ENCODE measurements around the gene NKX3-2.
A peak's percentile ranks its signal among the peaks of the same experiment; 100 is the strongest.

NKX3-2 gene

DNA sequence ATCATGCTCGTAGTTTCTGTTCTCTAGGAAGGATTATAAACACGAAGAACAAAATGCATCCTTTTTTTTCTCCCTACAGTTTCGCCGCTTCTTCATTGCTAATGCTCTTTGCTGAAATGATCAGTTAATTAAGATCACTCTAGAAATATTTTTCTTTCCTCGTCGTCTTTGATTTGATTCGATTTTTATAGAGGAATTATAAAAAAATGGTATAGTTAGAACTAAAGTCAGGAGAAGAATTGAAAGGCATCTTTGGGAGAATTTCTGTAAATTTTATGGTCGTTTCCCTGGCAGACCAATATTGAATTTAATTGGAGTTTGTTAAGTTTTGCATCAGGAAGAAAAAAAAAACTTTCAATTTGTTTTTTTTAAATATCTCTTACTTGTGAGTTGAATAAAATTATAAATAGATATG lies 1.1 kb upstream of the NKX3-2 start:
- DNase-seq (ENCODE audit: low read depth, low spot score) = no peak

DNA sequence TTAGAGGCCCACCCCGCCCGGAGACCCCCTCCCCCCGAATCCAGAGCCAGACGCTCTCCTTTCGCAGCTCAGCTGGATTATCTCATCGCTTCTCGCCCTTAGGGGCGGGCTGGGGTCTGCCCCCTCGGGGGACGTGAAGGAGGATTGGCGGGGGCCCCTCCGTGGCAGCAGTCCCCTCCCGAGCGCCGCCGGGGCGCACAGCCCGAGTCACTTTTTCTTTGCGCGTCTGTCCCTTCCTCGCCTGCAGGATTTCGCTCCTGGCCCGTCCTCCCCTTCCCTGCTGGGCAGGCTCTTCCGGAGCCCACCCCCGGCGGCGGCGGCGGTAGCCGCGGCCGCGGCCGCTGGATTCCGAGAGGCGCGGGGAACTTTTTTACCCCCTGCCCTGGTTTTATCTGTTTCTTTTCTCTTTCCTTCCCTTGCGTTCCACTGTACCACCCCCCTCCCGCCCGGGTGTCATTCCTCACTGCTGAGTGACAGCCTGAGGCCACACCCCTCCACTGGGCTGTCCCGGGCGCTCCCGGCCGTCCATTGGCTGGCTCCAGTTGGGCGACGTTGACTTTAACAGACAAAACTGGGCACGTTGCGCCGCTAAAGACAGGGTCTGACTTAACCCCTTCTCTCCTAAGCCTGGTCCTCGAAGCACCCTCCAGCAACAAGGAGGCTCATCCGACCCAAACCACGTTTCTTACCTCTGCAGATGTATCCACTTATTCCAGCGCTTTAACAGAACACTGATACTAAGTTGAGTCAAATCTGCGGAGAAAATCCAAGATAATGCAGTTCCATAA lies 492 bp upstream of the NKX3-2 start:
- peak; percentile 83 for DNase-seq (ENCODE audit: low read depth, low spot score)

DNA sequence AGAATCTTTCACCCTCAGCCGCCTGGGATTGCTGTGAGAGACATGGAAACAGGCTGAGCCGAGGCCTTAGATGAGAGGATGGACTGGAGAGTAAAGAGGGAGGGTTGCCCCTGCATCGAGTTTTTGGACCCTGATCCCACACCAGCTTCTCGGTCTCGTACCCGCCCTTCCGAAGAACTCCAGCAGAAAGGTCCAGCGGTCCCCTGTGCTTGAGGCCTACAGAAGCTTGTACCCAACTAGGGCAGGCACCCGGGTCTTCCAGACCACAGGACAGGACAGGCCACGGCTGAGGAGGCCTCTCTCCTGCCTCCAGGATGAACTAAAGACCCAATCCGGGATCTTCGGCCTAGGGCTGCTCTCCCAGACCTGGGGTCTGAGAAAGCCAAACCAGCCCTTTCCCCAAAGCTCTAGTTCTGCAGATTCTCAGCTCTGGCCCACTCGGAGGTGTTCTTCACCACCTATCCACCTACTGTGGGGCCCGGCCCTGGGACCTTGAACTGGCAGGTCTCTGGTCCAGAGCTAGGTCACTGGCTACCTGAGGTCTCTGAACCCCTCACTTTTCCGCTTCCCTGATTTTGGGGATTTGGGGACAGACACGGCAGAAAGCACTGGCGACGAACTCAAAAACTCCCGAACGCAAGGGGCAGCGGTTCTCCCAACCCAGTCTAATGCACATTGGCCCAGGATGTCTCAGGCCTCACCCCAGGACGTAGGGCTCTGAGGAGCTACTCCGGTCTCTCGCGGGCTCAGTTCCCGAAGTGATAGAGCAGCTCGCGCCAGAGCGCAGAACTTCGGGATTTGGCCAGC lies 1.1 kb downstream of the NKX3-2 start:
- DNase-seq (ENCODE audit: low read depth, low spot score) = no peak

DNA sequence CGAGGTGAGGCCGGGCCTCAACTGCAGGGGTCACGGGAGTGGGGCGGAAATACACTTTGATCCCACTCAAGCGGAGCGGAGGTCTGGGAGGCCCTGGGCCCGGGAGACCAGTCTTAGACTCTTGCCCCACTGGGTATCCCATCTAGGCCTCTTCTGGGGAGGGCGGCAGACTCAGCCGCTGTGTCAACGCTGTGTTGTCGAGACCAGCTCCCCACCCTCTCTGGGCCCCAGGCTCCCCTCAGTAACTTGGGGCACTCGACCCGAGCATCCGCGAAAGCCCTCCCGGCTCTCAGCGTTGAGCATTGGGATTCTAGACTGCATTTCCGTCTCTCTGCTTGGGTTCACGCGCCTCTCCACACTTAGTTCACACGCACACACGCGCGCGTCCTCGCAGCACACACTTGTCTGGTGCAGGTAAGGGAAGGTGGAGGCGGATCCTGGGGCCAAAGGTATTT lies 1.7 kb downstream of the NKX3-2 start:
- no peak for DNase-seq (ENCODE audit: low read depth, low spot score)

DNA sequence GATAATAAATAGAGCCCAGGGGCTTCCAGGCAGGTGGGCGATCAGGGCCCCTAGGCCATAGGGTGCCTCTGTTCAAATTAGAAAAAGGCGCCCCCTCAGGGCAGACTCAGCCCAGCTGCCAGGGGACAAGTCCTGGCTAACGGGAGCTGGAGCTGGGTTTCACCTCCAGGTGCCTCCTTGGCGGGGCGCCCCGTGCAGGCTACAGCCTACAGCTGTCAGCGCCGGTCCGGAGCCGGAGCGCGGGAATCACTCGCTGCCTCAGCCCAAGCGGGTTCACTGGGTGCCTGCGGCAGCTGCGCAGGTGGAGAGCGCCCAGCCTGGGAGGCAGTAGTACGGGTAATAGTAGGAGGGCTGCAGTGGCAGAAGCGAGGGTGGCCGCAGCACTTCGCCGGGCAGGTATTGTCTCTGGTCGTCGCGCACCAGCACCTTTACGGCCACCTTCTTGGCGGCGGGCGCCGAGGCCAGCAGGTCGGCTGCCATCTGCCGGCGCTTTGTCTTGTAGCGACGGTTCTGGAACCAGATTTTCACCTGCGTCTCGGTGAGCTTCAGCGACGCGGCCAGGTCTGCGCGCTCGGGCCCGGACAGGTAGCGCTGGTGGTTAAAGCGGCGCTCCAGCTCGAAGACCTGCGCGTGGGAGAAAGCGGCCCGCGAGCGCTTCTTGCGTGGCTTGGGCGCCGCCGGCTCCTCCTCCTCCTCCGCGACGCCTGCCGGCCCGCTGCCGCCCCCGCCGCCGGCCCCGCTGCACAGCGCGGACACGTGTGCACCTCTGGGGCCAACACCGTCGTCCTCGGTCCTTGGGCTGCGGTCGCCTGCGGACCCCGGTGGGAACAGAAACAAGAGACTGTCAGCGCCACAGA lies 2.4 kb downstream of the NKX3-2 start:
- no peak for DNase-seq (ENCODE audit: low read depth, low spot score)

DNA sequence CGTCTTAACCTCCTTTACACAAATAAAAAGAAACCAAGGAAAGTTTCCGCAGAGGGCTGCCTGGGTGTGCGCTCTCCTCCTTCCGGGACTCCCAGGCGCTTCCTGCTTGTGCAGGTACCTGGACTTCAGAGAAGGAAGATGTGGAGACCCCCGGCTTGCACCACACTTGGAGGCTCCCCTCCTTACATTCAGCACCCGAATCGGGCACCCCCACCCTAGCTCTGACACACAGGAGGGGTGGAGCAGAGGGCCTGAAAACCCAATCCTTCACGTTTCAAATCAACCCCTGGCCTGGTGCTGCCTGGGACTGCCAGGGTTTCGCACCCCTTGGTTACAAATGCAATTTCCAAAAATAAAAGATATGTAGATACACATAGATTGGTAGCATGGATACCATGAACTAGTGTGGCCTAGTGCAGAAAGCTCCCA lies 3.1 kb downstream of the NKX3-2 start:
- DNase-seq (ENCODE audit: low read depth, low spot score) = no peak

DNA sequence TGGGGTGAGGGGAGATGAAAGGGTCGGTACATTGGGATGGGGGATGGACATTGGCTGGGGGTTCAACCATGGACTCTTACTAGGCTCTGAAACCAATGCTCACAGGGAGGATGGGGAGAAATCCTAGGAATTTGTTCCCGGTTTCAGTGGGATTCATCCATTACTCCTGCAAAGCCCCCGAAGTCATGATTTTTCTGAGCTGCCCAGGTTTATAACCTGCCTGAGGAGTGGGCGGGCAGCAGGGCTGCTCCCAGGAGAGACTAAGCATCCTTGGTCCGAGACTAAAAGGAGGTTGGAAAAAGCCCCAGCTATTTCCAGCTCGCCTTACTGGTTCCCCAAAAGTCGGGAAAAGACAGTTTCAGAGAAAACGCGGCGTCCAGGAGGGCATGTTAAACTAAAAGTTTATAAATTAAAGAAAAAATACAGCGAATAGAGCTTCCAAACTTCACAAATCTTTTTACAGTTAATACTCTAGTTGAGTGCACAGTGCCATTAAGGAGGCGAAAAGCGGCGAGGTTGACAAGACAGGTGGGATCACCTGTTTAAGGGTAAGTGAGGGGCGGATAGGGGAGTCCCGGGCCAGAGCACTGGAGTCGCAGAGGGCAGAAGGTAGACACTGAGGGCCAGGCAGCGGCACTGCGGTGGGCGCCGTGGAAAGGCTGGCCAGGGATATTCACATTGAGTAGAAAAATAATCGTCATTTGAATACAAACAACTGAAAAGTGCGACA lies 3.7 kb downstream of the NKX3-2 start:
- no peak for DNase-seq (ENCODE audit: low read depth, low spot score)

DNA sequence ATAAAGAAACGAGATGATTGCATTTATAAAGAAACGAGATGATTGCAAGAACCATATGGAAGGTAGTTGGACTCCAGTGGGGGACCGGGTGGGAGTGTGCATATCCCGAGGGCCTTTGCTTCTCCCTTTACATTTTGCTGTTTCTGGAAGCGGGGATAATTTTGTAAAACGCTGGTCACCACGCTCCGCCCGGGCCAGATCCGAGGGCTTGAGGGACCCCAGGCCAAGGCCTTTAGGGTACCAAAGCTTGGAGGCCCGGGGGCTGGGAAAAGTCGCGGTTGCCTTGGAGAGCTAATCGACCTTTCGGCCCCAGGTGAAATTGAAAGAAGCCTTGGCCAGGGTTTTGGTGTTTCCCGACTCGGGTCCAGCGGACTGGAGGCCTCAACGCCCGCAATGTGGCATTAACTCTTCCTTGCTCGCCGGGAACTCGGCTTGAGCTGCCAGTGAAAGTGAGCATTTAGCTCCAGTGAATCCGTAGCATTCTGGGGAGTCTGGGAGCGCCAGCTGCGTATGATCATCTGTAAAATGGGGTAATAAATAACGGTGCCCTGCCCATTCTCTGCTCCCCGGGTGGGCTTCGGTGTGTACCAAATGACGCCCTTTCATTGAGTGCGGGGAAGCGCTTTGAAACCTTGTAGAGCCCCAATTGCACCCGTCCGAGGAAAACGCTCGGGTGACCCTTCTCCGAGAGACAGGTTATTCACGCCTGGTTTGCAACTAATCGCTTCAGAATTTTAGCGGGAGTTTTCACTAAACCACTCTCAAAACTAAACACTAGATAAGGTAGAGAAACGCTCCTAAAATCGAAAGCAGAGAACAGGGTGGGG lies 4.5 kb downstream of the NKX3-2 start:
- DNase-seq (ENCODE audit: low read depth, low spot score) = no peak

DNA sequence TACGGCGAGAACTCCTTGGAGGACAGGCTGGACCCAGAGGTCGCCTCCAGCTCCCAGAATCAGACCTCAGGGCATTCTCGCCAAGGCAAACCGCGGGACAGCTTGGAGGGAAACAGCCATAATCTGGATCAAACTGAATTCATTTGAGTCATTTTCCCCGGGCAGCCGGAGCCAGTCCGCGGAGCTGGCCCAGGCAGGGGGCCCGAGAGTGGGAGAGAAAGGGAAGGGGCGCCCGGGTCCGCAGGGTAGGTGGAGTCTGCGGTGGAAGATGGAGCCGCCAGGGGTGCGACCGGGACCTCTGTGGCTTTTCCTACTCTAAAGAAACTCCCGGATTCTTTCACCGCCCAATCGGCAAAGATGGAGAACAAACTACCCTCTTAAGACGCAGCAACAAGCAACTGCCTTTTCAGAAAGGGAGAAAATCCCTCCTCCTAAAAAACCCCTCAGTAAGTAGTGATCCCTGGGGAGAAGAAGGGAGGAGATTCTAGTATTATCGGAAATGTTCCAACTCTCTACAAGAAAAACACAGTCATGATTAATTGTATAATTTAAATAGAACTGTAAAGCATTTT lies 5.2 kb downstream of the NKX3-2 start:
- DNase-seq (ENCODE audit: low read depth, low spot score) = no peak

DNA sequence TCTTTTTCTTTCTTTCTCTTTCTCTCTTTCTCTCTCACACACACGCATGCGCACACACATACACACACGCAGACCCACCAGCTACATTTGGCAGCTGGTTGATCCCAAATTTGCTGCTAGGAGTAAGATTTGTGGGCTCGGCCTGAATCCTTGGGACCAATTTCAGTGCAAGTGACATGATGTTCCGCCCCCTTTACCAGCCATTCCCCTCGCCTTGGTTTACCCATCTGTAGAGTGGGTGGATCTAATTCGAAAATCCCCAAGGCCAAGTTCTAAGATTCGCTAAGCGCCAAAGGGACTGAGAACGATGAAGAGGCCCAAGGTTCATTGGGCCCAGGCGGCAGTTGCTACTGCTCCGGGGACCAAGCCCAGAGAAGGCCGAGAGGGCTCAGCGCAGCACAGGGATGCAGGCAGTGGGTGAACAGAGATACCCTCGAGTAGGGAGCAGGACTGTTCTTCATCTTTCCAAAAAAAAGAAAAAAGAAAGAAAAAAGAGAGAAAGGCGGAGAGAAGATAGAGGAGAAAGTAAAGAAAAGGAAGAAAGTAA lies 5.8 kb downstream of the NKX3-2 start:
- no peak for DNase-seq (ENCODE audit: low read depth, low spot score)

DNA sequence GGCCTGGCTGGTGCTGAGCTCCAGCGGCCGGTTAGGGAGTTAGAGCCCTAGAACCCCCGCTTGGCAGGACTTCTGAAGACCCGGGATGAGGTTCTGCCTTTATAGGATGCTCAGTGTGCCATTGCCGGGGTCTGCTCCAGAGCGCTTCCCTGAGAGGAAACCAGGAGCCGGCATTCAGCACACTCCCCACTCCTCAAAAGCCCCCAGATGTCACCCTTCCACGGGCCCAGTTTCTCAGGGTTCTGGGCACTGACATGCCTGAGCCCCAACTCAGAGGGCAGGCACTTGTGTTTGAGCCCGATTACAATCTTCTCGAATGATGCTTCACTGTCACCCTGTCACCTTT lies 6.5 kb downstream of the NKX3-2 start:
- no peak for DNase-seq (ENCODE audit: low read depth, low spot score)

DNA sequence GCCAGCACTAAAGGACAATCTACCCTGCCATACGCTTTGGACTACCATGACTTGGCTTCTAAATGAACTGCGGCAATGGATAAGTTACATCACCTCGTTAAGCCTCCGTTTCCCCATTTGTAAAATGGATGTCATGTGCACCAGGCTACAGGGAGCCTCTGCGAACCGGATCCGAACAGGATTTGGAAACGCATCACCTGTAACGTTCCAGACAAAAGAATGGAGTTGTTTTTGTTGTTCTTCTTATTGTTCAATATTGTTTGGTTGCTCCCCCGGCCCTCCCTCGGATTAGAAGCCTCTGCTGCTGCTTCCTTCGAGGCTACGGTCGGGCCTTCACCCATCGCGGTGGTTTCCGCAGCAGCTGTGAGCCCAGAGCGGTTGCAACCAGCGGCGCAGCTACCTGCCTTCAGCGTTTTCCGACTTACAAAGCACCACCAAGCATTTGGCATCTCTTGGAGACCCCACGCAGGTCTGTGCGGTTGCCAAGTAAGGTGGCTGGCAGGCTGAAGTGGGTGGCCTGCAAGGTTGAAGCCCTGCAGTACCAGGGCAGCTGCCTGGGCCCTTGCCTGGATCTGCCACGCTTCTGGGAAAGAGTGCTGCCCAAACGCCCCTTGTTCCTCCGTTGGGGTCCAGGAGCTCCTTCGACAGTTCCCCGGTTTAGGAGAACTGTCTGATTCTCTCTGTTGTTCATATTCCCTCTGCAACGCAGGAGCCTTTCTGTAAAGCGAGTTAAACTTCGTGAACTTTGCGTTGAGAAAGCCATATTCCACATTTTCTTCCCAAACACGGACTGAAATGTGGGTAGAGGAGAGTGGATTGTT lies 7.1 kb downstream of the NKX3-2 start:
- DNase-seq (ENCODE audit: low read depth, low spot score) = no peak

DNA sequence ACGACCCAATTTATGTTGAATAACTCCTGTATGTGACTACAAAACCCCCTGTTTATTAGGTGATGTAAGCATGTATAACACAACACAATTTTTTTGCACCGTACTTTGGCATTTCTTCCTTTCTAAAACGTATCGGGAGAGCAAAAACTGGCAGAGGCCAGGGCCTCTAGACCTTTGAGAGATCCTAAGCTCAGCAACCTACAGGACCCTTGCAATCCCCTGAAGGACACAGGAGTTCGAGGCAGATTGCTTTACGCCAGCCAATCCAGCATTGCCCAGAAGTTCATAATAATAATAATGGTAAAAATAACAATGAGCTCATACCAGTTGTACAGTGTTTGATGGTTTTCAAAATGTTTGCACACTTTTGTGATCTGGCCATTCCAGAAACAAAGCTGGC lies 7.7 kb downstream of the NKX3-2 start:
- no peak for DNase-seq (ENCODE audit: low read depth, low spot score)

DNA sequence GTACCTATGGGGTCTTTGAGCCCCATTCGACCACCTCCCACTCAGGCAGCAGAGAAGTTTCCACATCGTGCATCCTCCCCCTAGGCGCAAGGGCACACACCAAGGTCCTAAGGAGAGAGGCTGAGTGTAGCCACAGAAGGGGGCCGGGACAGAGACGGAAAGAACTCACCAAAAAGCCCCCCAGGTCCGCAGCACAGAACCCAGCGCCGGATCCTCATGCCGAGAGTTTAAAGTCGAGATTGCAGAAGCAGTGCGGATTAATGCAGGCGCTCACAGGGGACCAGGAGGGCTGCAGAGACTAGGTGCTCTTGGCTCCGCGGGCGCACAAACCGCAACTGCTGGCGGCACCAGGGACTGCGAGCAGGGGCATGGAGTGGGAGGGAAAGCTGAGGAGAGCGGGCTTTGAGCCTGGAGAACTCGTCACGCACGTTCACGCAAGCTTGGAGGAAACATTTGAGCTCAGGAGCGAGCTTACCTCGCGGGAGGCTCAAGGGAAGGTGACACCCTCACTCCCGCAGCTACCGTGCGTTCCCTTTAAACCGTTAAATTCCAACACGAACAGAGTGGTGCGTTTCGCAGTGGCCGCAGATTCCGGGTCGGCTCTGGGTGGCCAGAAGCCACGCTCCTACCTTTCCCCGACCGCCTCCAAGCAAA lies 8.5 kb downstream of the NKX3-2 start:
- no peak for DNase-seq (ENCODE audit: low read depth, low spot score)

DNA sequence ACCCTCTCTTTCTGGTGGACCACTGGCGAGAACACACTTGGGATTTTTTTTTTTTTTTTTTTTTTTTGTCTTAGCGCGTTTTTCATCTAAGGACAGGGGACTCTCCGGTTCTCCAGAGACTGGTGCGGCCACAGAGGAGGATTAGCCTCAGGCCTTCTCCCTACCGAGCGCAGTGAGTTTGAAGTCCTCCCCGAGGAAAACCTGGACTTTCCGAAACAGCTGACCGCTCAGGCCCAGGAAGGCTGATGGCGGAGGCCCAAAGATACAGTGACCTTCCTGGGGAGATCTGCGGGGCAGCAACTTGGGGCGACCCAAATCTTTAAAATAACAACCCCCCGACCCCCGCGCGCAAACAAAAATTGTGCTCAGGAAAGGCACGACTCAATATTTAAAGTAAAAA lies 9.2 kb downstream of the NKX3-2 start:
- DNase-seq (ENCODE audit: low read depth, low spot score) = no peak

DNA sequence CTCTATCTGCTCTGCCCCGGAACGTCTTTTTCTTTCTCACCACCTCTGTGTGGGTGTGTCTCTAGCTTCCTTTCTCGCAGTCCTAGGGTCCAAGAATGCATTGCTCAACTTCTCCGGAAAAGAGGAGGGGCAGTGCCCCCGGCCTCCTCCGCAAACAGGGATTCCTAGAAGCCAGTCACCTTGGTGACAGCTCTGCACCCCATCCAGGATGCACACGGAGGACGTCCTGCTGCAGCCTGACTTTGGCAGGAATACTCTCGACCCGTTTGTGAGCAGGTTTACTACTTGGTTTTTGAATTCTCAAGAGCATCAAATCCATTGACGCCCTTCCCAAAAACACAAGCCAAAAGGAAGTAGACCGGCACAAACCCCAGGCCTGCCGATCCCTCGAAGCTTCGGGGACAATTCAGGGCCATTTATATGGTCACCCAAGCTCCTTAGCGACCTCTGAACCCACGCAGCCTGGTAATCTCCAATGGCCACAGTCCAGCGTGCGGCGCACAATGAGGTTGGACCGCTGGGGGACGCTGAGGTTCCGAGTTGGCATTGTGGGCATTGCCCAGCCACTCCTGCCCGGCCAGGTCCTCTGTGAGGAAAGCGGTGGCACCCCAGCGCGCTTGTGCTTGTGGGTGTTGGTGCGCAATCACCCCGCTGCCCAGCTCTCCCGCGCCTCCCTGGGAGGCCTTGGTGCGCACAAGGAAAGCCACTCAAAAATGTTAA lies 9.8 kb downstream of the NKX3-2 start:
- no peak for DNase-seq (ENCODE audit: low read depth, low spot score)

DNA sequence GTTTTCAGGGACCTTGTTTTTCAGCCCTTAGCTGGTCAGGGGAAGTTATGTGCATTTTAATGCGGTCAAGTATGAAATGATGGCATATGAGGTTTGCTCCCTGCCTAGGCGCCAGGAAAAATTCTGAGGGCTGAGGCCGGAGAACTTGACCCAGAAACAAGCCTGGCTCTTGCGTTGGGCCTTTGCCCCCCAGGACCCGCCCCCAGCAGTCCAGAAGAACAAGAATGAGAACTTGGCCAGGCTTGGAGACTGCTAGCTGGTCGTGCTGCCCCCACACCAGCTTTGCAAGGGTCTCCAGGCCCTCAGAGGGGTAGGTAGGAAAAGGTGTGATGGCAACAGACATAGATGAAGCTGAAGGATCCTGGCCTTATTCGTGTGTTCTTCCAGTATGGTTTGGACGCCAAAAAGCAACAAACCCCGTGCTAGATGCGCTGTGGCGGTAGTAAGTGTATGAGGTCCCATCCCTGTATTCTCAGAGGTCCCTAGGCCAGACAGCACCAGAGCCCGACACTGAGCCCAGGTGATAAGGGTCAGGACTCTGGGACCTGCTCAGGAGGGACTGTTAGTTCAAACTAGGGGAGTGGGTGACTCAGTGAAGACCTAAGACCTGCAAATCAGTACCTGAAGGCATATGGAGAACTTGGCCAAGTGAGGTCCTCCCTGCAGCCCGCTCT lies 10.5 kb downstream of the NKX3-2 start:
- DNase-seq (ENCODE audit: low read depth, low spot score) = no peak

Data from astrocyte of the hippocampus (primary cell).